GM21576 (cell line): ENCODE results near the gene CCDC187.
A peak's percentile ranks its signal among the peaks of the same experiment; 100 is the strongest.

ENCODE experiments used
- ATAC-seq: cut with Tn5 transposase; IDR thresholded peaks from one replicate; pipeline ENCODE4 v1.9.1; 2021; ENCODE audit warnings: mild to moderate bottlenecking, moderate library complexity; ENCODE audit not compliant: unreplicated experiment

The CCDC187 gene

GRCh38 chr9:136230773-136231172, 73.1 kb downstream of the CCDC187 start:
- no peak for ATAC-seq

GRCh38 chr9:136230365-136230764, 73.5 kb downstream of the CCDC187 start:
- ATAC-seq, result no peak

- no peak for ATAC-seq
These were observed 74.5 kb downstream of the CCDC187 start for GRCh38 chr9:136229096-136230065.

GRCh38 chr9:136228107-136228875, 75.6 kb downstream of the CCDC187 start:
- no peak for ATAC-seq

- no peak for ATAC-seq
These were observed 77.0 kb downstream of the CCDC187 start for GRCh38 chr9:136226680-136227407.

GRCh38 chr9:136225748-136226679, 77.9 kb downstream of the CCDC187 start:
- ATAC-seq, result peak; percentile 64

- peak; percentile 43 for ATAC-seq
These were observed 78.5 kb downstream of the CCDC187 start for GRCh38 chr9:136225366-136225747.

GRCh38 chr9:136223871-136224640, 79.8 kb downstream of the CCDC187 start:
- ATAC-seq, result no peak

GRCh38 chr9:136222906-136223285, 81.0 kb downstream of the CCDC187 start:
- no peak for ATAC-seq

GRCh38 chr9:136222166-136222905, 81.6 kb downstream of the CCDC187 start:
- no peak for ATAC-seq

GRCh38 chr9:136220017-136220729, 83.7 kb downstream of the CCDC187 start:
- no peak for ATAC-seq

GRCh38 chr9:136219276-136219675, 84.6 kb downstream of the CCDC187 start:
- no peak for ATAC-seq

GRCh38 chr9:136218673-136219072, 85.2 kb downstream of the CCDC187 start:
- ATAC-seq, result no peak

GRCh38 chr9:136218271-136218670, 85.6 kb downstream of the CCDC187 start:
- no peak for ATAC-seq

GRCh38 chr9:136216541-136217244, 87.2 kb downstream of the CCDC187 start:
- ATAC-seq, result no peak

- ATAC-seq, result no peak
These were observed 90.2 kb downstream of the CCDC187 start for GRCh38 chr9:136213733-136214132.

GRCh38 chr9:136212345-136212950, 91.4 kb downstream of the CCDC187 start:
- no peak for ATAC-seq
